Prostate gland (tissue), 2 donors: ENCODE results near the gene REST. TPM values are rescaled to one million over a fixed set of nuclear protein-coding genes. Genes with fewer than 3 reads are reported as not detected.

Experiments used
- DNase-seq: peaks from one replicate; pipeline ENCODE4 v3.0.0-alpha.2; 2019; ENCODE audit warnings: low spot score
- H3K27ac ChIP-seq, 2 donors: fragments of 200-600 bp; sonication (generic); 2 replicates each; pipeline ENCODE4 v1.5.1; 2017 to 2019
- H3K27me3 ChIP-seq: fragments of 200-600 bp; sonication (generic); replicated peaks from 2 replicates; pipeline ENCODE4 v1.5.1; 2019; ENCODE audit not compliant: insufficient read depth
- H3K36me3 ChIP-seq, 2 donors: fragments of 200-600 bp; sonication (generic); 1 replicate in 1 of 2; 2 replicates in 1 of 2; pipeline versions ENCODE4 v1.5.1 to v1.8.1; 2017 to 2019
- H3K4me1 ChIP-seq: fragments of 200-600 bp; sonication (generic); replicated peaks from 2 replicates; pipeline ENCODE4 v1.5.1; 2019
- H3K4me3 ChIP-seq, 2 donors: fragments of 200-600 bp; sonication (generic); 2 replicates each; pipeline ENCODE4 v1.5.1; 2017 to 2019
- H3K9me3 ChIP-seq: fragments of 200-600 bp; sonication (generic); 2 replicates; pipeline ENCODE4 v1.5.1; 2017
- POLR2A ChIP-seq: fragments of 450-650 bp; IDR thresholded peaks from one replicate; pipeline ENCODE4 v1.6.1; 2016; ENCODE audit warnings: antibody characterized with exemption, mild to moderate bottlenecking
- POLR2AphosphoS5 ChIP-seq: sonication (generic); formaldehyde crosslinking; IDR thresholded peaks from one replicate; pipeline ENCODE4 v1.6.1; 2017; ENCODE audit warnings: antibody characterized with exemption
- WGBS: methylation state at CpG from one replicate; pipeline ENCODE4 v1.1.5; 2018; 5-methylcytosine and 5-hydroxymethylcytosine counted together
- intact Hi-C: fragments of 100-400 bp; cut with DNase I; formaldehyde crosslinking; loops from one replicate; pipeline ENCODE4 v1.14.2; 2022
- total RNA-seq, 2 donors: library from RNA; depleted of rRNA; stranded (reverse); fragments of >200 nt; gene quantifications; one replicate each; pipeline ENCODE4 v1.1.0, GENCODE V29; 2016
- TF ChIP-seq, protein P1 (sequence below), 4 experiments: fragments of 200-600 bp in 2 of 4; fragments of 450-650 bp in 2 of 4; sonication (generic) in 2 of 4; IDR thresholded peaks; 1 replicate in 3 of 4; 2 replicates in 1 of 4; pipeline ENCODE4 v1.5.1; 2016 to 2019; ENCODE audit warnings: antibody characterized with exemption in 4 of 4, mild to moderate bottlenecking in 2 of 4, moderate library complexity in 2 of 4

The REST gene
- total RNA-seq, 2 donors from 2014 or later, result 38.0 to 50.8 TPM

DNA sequence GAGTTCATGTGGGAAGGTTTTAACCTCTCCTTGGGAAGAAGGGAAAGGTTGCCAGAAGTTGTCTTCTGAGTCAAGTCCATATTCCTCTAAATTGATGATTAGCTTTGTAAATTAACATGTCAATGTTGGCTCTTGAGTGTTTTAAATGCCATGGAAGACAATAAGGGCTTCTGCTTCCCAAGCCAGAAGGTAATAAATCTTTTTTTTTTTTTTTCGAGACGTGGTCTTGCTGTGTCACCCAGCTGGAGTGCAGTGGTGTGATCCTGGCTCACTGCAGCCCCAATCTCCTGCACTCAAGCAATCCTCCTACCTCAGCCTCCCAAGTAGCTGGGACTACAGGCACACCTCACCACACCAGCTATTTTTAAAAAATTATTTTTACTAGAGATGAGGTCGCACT lies 5.0 kb upstream of the REST start:
- Histone ChIP-seq H3K4me1 (no peaks in the 10 kb centered on the region), H3K9me3 (no peaks in the 10 kb centered on the region), H3K27ac (no peak overlapping the region), H3K4me3 (no peak overlapping the region), H3K36me3 (no peaks in the 10 kb centered on the region), H3K27me3 (no peaks in the 10 kb centered on the region)
- 57% methylated on average over 3 of the region's 3 CpGs for WGBS
- intact Hi-C loops, result no loop called here
- no peak for DNase-seq
- TF ChIP-seq, protein P1, sequence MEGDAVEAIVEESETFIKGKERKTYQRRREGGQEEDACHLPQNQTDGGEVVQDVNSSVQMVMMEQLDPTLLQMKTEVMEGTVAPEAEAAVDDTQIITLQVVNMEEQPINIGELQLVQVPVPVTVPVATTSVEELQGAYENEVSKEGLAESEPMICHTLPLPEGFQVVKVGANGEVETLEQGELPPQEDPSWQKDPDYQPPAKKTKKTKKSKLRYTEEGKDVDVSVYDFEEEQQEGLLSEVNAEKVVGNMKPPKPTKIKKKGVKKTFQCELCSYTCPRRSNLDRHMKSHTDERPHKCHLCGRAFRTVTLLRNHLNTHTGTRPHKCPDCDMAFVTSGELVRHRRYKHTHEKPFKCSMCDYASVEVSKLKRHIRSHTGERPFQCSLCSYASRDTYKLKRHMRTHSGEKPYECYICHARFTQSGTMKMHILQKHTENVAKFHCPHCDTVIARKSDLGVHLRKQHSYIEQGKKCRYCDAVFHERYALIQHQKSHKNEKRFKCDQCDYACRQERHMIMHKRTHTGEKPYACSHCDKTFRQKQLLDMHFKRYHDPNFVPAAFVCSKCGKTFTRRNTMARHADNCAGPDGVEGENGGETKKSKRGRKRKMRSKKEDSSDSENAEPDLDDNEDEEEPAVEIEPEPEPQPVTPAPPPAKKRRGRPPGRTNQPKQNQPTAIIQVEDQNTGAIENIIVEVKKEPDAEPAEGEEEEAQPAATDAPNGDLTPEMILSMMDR (IDR thresholded peaks at IDR 0.05), result no peak
- TF ChIP-seq POLR2AphosphoS5 (no peak), POLR2A (no peak)

DNA sequence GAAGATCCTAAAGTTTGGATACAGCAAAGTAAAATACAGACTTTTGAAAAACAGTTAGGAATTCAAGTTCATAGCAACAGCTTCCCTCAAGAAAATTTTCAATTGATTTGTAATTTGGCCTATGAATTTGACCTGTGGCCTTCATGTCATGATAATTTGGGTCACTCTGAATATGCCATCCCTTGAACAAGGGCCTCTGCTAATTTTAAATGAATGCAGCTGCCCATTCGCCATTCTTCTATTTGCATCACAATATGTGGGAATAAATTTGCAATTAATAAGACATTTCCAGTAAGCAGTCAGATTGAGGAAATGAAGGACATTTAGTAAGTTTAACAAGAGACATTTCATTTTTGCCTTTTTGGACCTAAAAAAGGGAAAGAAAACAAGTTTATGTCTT lies 1.9 kb upstream of the REST start:
- H3K36me3 ChIP-seq, result no peaks in the 10 kb centered on the region
- no peaks in the 10 kb centered on the region for H3K27me3 ChIP-seq
- no peak for DNase-seq
- intact Hi-C loops, result loop anchor here (5.0 kb wide), 1 partner anchor 72 kb away; the partner anchor contains the start of genes NOA1 and POLR2B
- no peaks in the 10 kb centered on the region for H3K4me1 ChIP-seq
- H3K9me3 ChIP-seq, result no peaks in the 10 kb centered on the region
- H3K27ac ChIP-seq, result no peak overlapping the region
- no peak overlapping the region for H3K4me3 ChIP-seq
- TF ChIP-seq POLR2A (no peak), POLR2AphosphoS5 (no peak)
- TF ChIP-seq, protein P1 (IDR thresholded peaks at IDR 0.05), result no peak
- 92% methylated on average over 1 of the region's 1 CpG for WGBS

DNA sequence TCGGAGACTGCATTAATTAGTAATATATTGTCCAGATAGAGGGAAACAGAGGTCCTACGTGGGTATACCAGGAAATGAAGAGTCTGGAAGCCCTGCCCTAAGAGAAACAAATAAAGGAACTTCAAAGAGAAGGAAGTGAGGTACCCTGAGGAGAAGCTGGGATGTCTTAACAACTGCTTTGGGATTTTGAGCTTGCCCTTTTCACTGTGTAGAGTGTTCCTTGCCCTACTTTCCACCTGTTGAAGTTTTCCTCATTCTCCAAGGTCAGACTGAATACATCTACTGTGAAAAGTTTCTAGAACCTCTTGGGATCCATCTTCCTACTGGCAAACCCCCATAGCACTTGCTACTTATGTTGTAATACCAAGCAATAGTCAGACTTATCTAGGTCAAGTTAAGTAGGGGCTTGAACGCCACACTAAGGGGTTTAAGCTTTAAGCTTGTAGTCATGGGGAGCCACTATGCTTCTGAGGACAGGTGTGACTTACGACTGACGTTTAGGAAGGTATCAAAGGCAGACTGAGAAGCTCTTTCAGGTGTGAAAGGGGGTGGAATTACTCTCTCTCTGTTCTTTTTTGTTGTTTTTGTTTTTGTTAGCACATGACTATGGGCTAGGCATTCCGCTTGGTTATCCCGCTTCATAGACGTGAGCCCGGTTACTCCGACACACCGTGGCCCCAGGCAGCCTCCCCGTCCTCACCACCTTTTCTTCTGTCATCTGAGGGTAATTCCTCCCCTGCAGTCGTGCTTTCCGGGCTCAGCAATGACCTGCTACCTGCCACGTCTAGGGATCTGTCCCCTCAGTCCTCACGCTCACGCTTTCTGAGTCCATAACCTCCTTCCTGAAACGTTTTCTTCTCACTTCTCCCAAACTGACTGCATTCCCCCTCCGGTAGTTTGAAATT lies 959 bp upstream of the REST start:
- 29% methylated on average over 19 of the region's 19 CpGs for WGBS
- no peaks in the 10 kb centered on the region for H3K27me3 ChIP-seq
- H3K4me3 ChIP-seq, result peak overlapping the region; percentile 89 to 97
- no peaks in the 10 kb centered on the region for H3K36me3 ChIP-seq
- H3K9me3 ChIP-seq, result no peaks in the 10 kb centered on the region
- TF ChIP-seq POLR2A, result no peak
- TF ChIP-seq POLR2AphosphoS5, result no peak
- TF ChIP-seq, protein P1 (IDR thresholded peaks at IDR 0.05), result no peak
- no peak for DNase-seq
- intact Hi-C loops, result loop anchor here (5.0 kb wide), 1 partner anchor 71 kb away; the partner anchor contains the start of genes NOA1 and POLR2B
- H3K27ac ChIP-seq, result peak overlapping the region in 1 of 2 donors; percentile 62
- peaks cover 6% of the 10 kb centered on the region for H3K4me1 ChIP-seq

DNA sequence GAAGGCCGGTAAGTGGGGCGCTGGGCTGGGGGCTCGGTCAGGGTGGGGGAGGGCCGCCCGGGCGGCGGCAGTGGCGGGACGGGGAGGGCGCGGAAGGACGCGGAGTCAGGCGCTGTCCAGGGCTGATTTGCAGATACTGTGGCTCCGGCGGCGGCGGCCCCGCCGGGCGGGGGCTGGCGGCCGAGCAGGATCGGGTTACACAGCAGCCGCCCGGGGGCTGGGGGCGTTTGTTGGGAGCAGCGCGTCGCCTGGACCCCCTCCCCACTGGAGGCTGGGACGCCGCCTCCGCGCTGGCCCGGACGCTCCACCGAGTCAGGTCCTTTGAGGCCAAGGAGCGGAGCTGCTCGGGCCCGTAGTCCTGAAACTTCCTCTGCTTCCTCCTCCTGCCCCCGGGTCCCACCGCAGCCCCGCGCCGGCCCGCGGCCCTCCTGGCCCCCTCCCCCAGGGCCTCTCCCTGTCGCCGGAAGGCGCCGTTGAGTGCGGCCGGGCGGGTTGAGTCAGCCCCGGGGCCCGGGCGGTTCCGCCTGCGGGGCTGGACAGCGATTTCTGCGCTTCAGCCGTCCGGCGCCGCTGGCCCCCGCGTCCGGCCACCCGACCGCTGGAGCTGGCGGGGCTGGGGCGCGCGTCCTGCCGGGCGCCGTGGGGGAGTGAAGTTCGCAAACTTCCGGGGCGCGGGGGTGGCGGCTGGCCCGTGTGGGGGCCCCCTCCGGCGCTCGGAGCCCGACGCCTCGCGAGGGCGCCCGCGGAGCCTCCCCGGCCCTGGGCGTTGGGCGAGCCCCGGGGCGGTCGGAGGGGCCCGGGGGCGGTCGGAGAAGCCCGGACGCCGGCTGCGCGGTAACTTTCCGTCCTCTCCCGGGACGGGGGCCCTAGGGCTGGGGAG lies 746 bp downstream of the REST start:
- Histone ChIP-seq H3K27ac (peak overlapping the region; percentile 96 to 97), H3K4me3 (peak overlapping the region; percentile 89 to 97), H3K9me3 (no peaks in the 10 kb centered on the region), H3K36me3 (no peaks in the 10 kb centered on the region), H3K27me3 (no peaks in the 10 kb centered on the region), H3K4me1 (peaks cover 6% of the 10 kb centered on the region)
- peak; percentile 61 for DNase-seq
- TF ChIP-seq POLR2A, result peak; percentile 22
- TF ChIP-seq, protein P1 (IDR thresholded peaks at IDR 0.05), result no peak
- WGBS, result under 1% methylated on average over 39 of the region's 110 CpGs
- intact Hi-C loops, result loop anchor here (5.0 kb wide), 1 partner anchor 69 kb away; the partner anchor contains the start of genes NOA1 and POLR2B
